ENCODE data around the gene SNX8. TPM values are rescaled to one million over a fixed set of nuclear protein-coding genes. Genes with fewer than 3 reads are reported as not detected.

The SNX8 gene
- total and polyA plus RNA-seq, 2 donors (not counting 1 experiment from before 2014, with no cell fraction given), result 64.4 to 126 TPM

DNA sequence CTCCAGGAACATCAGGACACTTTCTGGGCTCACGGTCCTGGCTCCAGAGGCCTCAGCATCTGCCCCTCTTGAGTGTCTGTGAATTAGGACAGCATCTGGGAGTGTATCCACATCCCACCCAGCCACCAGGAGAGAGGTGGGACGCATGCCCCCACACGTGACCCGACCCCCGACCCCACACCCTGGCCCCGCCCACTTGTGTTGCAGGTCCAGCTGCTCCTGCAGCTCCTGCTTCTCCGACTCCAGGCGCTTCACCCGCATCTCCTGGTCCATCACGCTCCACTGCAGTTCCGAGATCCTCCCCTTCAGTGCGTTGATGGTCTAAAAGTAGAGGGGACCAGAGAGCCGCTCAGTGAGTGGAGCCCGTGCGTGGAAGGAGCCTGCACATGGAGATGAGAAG lies 95.1 kb downstream of the SNX8 start:
- ChIA-PET POLR2A (no interaction called here), CTCF (no interaction called here)
- WGBS (ENCODE audit: insufficient coverage), result 100% methylated on average over 15 of the region's 15 CpGs
- Mint-ChIP-seq H3K27me3 (no peaks in the 10 kb centered on the region), H3K9me3 (ENCODE audit: insufficient read depth) (no peaks in the 10 kb centered on the region), H3K27ac (no peak overlapping the region), H3K4me3 (no peak overlapping the region), H3K4me1 (no peaks in the 10 kb centered on the region)
- TF ChIP-seq, protein P1, sequence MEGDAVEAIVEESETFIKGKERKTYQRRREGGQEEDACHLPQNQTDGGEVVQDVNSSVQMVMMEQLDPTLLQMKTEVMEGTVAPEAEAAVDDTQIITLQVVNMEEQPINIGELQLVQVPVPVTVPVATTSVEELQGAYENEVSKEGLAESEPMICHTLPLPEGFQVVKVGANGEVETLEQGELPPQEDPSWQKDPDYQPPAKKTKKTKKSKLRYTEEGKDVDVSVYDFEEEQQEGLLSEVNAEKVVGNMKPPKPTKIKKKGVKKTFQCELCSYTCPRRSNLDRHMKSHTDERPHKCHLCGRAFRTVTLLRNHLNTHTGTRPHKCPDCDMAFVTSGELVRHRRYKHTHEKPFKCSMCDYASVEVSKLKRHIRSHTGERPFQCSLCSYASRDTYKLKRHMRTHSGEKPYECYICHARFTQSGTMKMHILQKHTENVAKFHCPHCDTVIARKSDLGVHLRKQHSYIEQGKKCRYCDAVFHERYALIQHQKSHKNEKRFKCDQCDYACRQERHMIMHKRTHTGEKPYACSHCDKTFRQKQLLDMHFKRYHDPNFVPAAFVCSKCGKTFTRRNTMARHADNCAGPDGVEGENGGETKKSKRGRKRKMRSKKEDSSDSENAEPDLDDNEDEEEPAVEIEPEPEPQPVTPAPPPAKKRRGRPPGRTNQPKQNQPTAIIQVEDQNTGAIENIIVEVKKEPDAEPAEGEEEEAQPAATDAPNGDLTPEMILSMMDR (IDR thresholded peaks at IDR 0.05), result no peak
- TF ChIP-seq EZH2 (IDR thresholded peaks at IDR 0.05; ENCODE audit: borderline replicate concordance, insufficient read depth, low read depth, low read length, poor library complexity, severe bottlenecking), result no peak
- no peak overlapping the region for H3K9ac ChIP-seq (ENCODE audit: low read length)
- DNase-seq, result no peak
- H3K27me3 ChIP-seq (replicated peaks in 1 of 4; ENCODE audit: control extremely low read depth in 1 of 4, control insufficient read depth in 3 of 4, insufficient read depth in 4 of 4, low read length in 3 of 4), result no peaks in the 10 kb centered on the region
- no peak overlapping the region for H2AFZ ChIP-seq (ENCODE audit: insufficient read depth, low read depth, low read length, poor library complexity, severe bottlenecking)
- no peaks in the 10 kb centered on the region for H3K4me1 ChIP-seq (ENCODE audit: control insufficient read depth in 2 of 2, insufficient read depth in 2 of 2, low read length in 2 of 2)
- H4K20me1 ChIP-seq (ENCODE audit: control insufficient read depth, insufficient read depth, low read length, poor library complexity, severe bottlenecking), result no peaks in the 10 kb centered on the region
- H3K36me3 ChIP-seq (replicated peaks in 1 of 2; ENCODE audit: control extremely low read depth in 1 of 2, control insufficient read depth in 1 of 2, extremely low read depth in 1 of 2, insufficient read depth in 2 of 2, low read length in 1 of 2), result peaks cover 0 to 74% of the 10 kb centered on the region in 2 experiments
- no peak for ATAC-seq (ENCODE audit: low read depth)
- no peaks in the 10 kb centered on the region for H3K9me3 ChIP-seq (ENCODE audit: control extremely low read depth in 1 of 3, control insufficient read depth in 2 of 3, insufficient read depth in 1 of 3, low read length in 2 of 3)
- peaks cover 20% of the 10 kb centered on the region for H3K79me2 ChIP-seq (ENCODE audit: control insufficient read depth, insufficient read depth, low read length)
- intact Hi-C loops (cut with micrococcal nuclease), result no loop called here
- H3K4me3 ChIP-seq (ENCODE audit: control extremely low read depth in 1 of 5, extremely low read depth in 1 of 5, insufficient read depth in 1 of 5, low read depth in 2 of 5, low read length in 4 of 5), result no peak overlapping the region
- H3K27ac ChIP-seq (ENCODE audit: low read length in 2 of 2), result no peak overlapping the region
- no peak overlapping the region for H3K4me2 ChIP-seq (replicated peaks; ENCODE audit: low read depth, low read length, poor library complexity, severe bottlenecking)

DNA sequence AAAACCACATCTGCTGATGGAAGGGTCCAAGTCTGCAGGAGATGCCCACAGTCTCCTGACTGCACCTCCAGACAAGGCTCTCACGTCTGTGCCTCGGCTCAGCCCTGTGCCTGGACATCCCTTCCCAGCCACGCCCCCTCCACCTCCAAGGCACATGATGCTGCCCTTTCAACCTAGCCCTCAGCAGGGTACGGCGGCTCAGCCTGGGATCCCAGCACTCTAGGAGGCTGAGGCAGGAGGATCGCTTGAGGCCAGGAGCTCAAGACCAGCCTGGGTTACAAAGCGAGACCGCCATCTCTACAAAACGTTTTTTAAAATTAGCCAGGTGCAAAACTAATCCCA lies 95.8 kb downstream of the SNX8 start:
- WGBS (ENCODE audit: insufficient coverage), result 94% methylated on average over 9 of the region's 9 CpGs
- TF ChIP-seq, protein P1 (IDR thresholded peaks at IDR 0.05), result no peak
- TF ChIP-seq EZH2 (IDR thresholded peaks at IDR 0.05; ENCODE audit: borderline replicate concordance, insufficient read depth, low read depth, low read length, poor library complexity, severe bottlenecking), result no peak
- no peaks in the 10 kb centered on the region for H3K4me1 Mint-ChIP-seq

More for the DNA sequence above, 95.8 kb downstream of the SNX8 start:
- Mint-ChIP-seq H3K9me3 (ENCODE audit: insufficient read depth) (no peaks in the 10 kb centered on the region), H3K27me3 (no peaks in the 10 kb centered on the region), H3K27ac (no peak overlapping the region), H3K4me3 (no peak overlapping the region)
- Histone ChIP-seq H3K9ac (ENCODE audit: low read length) (no peak overlapping the region), H3K9me3 (ENCODE audit: control extremely low read depth in 1 of 3, control insufficient read depth in 2 of 3, insufficient read depth in 1 of 3, low read length in 2 of 3) (no peaks in the 10 kb centered on the region), H3K79me2 (ENCODE audit: control insufficient read depth, insufficient read depth, low read length) (peaks cover 14% of the 10 kb centered on the region), H3K4me2 (replicated peaks; ENCODE audit: low read depth, low read length, poor library complexity, severe bottlenecking) (no peak overlapping the region), H3K36me3 (replicated peaks in 1 of 2; ENCODE audit: control extremely low read depth in 1 of 2, control insufficient read depth in 1 of 2, extremely low read depth in 1 of 2, insufficient read depth in 2 of 2, low read length in 1 of 2) (peaks cover 0 to 70% of the 10 kb centered on the region in 2 experiments), H2AFZ (ENCODE audit: insufficient read depth, low read depth, low read length, poor library complexity, severe bottlenecking) (no peak overlapping the region), H3K27me3 (replicated peaks in 1 of 4; ENCODE audit: control extremely low read depth in 1 of 4, control insufficient read depth in 3 of 4, insufficient read depth in 4 of 4, low read length in 3 of 4) (no peaks in the 10 kb centered on the region), H3K27ac (ENCODE audit: low read length in 2 of 2) (no peak overlapping the region), H3K4me1 (ENCODE audit: control insufficient read depth in 2 of 2, insufficient read depth in 2 of 2, low read length in 2 of 2) (no peaks in the 10 kb centered on the region), H4K20me1 (ENCODE audit: control insufficient read depth, insufficient read depth, low read length, poor library complexity, severe bottlenecking) (no peaks in the 10 kb centered on the region), H3K4me3 (ENCODE audit: control extremely low read depth in 1 of 5, extremely low read depth in 1 of 5, insufficient read depth in 1 of 5, low read depth in 2 of 5, low read length in 4 of 5) (no peak overlapping the region)
- intact Hi-C loops (cut with micrococcal nuclease), result no loop called here
- CTCF ChIA-PET, result no interaction called here
- POLR2A ChIA-PET, result no interaction called here
- DNase-seq, result no peak
- no peak for ATAC-seq (ENCODE audit: low read depth)

Measured in B cell (primary cell).